ENCODE data around the gene DYNC1LI2.
"Not testable (repeated sequence)": the region's sequence is repeated elsewhere in the genome, so short reads cannot be mapped to it uniquely, and the experiment has no call there.

The DYNC1LI2 gene

DNA sequence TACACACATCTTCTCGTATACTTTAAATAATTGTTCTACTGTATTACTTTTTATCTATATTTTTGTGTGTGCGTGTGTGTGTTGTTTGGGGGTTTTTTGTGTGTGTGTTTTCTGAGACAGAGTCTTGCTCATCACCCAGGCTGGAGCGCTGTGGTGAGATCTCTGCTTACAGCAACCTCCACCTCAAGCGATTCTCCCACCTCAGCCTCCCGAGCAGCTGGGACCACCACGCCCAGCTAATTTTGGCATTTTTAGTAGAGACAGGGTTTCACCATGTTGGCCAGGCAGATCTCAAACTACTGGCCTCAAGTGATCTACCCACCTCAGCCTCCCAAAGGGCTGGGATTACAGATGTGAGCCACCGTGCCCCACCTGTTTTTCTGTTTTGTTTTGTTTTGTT, 53.4 kb downstream of the DYNC1LI2 start:
- FAIRE-seq (no peak), DNase-seq (ENCODE audit: low spot score) (no peak)

DNA sequence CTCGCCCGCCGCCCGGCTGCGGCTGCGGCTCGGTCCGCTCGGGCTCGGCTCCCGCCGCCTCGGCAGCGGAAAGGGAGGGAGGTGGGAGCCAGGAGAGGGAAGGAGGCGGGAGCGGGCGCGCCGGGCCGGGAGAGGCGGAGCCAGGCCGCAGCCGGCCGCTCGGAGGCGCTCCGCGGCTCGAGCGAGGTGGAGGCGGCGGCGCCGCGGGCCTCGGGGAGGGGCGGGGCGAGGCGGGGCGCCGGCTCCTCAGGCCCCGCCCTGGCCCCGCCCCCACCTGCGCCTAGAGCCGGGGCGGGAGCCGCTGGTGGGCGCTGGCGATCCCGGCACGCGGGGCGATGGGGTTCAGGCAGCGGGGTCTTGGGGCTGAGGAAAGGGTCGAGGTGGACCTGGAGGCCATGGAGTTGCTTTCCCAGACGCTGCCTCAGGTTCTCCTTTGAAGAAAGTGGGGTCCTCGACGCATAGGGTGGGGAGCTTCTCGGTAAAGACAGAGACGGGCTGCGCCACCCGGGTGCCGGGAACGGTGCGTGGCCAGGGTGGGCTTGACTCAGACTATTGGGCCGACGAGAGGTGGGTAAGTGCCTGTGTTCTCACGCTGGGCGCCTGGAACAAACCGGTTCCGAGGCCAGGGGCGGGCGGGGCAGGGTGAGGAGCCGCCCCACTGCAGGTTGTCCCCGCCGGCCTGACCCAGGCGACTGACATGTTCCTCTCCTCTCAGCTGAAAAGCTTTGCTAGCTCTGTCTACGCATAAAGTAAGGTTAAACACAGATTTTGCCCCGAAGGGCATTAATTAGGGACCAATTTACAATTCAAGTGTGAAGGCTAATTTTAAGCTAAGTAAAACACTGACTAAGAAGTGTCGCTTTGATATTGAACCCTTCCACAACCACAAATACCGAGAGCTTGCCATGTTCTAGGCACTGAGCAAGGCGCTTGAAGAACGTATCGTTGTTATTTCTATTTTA, 54.5 kb downstream of the DYNC1LI2 start, which contains the start of gene CMTM4:
Gene CMTM4, minus strand, starts transcription at position 75 of the 962 bp plus-strand sequence. CDS start 218 bp downstream, outside the sequence.
- DNase-seq (ENCODE audit: low spot score) (peak; percentile 66), FAIRE-seq (no peak)

DNA sequence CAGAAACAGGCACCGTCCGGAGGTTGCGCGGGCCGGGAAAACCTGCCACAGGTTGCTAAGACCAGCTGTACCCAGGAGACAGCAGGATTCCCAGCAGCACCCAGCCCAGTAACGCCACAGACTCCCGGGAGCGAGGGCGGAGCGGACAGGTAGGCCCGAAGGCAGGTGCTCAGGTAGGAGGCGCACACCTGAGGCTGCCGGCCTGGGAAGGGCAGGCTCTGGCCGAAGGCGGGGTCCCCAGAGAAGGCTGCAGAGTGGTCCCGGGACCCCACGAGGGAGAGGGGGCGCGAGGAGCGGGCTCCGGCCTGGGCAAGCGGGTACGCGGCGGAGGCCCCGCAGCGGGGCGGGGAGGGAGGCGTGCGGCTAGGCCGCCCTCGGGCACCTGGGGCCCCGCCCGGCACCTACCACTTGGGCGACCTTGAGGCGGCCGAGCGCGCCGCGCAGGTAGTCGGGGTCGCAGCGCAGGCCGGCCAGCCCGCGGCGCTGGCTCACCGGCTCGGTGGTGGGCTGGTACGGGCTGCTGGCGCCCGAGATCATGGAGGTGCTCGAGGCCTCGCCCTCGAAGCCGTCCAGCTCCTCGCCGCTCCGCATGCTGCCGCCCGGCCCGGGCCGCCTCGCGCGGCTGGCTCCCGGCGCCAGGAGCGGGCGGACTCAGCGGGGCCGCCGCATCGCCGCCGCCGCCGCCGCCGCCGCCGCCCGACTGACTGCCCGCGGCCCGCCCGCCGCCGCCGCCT, 55.3 kb downstream of the DYNC1LI2 start:
- FAIRE-seq (no peak), DNase-seq (ENCODE audit: low spot score) (no peak)

DNA sequence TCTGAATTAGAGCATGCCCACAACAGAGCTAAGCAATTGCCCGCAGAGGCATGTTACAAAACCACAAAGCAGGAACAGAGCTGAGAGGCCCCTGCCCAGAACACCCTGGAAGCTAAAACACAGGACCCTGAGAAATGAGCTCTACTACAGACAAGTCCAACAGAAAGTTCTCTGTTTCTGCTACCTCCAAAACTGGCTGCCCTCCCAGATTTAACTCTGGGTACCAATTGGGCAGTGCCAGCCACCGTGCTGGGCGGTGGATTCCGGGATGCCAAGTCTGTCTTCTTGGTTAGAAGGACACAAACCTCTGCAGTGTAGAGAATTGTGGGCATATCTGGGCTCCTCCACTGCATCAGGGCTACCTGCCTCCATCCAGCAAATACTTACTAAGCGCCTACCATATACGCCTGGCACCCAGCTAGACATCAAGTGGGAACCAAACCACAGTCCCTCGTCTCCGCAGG, 55.9 kb downstream of the DYNC1LI2 start:
- FAIRE-seq (no peak), DNase-seq (ENCODE audit: low spot score) (no peak)

DNA sequence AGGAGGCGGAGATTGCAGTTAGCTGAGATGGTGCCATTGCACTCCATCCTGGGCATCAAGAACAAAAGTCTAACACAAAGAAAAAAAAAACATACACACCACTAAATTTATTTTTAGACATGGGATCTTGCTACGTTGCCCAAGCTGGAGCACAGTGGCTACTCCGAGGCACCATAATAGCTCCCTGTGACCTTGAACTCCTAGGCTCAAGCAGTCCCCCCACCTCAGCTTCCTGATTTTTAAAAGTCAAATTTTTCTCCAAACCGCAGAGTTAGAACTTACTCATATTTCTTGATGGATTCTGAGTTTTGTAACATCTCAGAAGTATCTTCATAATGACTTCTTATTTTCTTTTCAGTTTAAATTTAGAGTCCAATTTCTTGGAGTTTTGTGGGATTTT, 58.3 kb downstream of the DYNC1LI2 start:
- DNase-seq (ENCODE audit: low spot score) = no peak
- FAIRE-seq = no peak

DNA sequence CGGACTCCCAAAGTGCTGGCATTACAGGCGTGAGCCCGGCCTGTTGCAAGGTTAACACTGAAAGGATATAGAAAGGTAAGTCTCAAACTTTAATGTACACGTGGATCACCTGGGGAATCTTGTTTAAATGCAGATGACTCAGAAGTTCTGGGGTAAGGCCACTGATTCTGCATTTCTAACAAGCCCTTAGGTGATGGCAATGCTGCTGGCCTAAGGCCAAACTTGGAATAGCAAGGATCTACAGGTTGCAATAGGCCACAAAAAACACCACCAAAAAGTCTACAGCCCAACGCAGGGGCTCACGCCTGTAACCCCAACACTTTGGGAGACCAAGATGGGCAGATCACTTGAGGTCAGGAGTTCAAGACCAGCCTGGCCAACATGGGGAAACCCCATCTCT, 59.1 kb downstream of the DYNC1LI2 start:
- no peak for DNase-seq (ENCODE audit: low spot score)
- no peak for FAIRE-seq

DNA sequence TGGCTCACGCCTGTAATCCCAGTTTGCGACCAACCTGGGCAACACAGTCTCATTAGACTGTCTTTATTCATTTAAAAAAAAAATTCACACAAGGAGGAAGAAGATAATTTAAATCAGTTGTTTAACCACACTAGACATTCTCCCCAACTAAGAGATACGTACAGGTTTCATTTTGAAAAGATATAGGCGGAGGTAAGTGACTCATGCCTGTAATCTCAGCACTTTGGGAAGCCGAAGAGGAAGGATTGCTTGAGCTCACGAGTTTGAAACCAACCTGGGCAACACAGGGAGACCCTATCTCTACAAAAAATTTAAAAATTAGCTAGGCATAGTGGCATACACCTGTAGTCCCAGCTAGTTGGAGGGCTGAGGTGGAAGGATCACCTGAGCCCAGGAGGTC, 60.2 kb downstream of the DYNC1LI2 start:
- no peak for FAIRE-seq
- DNase-seq (ENCODE audit: low spot score) = no peak

DNA sequence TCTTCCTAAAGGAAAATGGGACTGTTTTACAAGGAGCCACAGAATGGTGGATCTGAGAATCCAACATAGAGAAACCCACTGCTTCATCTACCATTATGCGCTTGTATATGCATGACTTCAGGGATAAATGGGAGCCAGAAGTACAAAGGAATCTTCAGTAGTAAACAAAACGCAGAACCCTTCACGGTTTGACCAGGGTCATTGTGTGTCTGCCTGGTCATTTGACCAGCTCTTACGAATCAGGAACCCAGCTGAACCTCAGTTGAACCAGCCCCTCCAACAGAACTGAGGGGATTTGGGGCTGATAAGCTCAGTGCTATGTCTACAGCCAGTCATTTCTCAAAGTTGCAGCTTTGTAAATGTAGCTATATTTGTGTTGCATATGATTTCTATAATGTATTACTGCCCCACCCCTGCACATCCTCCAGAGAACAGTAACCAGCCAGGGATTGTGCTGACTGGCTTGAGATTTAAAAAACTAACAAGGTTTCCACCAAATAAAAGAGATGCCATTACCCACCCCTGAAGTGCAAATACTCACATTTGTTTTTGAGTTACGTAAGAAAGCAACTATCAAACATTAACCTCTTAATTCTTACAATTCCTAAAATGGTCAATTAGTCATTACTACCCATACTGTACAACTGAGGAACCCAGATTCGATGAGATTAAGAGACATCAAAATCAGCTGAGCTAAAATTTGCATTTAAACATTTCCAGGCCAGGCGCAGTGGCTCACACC, 61.1 kb downstream of the DYNC1LI2 start:
- no peak for FAIRE-seq
- no peak for DNase-seq (ENCODE audit: low spot score)

DNA sequence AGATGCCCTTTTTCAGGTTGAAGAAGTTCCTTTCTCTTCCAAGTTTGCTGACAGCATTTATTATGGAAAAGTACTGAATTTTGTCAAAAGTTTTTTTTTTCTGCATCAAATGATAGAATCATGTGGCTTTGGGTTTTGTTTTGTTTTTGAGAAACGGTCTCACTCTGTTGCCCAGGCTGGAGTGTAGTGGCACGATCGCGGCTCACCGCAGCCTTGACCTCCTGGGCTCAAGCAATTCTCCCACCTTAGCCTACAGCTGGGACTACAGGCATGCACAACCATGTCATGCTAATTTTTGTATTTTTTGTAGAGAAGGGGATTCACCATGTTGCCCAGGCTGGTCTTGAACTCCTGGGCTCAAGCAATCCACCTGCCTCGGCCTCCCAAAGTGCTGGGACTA, 62.1 kb downstream of the DYNC1LI2 start:
- FAIRE-seq (no peak), DNase-seq (ENCODE audit: low spot score) (no peak)

DNA sequence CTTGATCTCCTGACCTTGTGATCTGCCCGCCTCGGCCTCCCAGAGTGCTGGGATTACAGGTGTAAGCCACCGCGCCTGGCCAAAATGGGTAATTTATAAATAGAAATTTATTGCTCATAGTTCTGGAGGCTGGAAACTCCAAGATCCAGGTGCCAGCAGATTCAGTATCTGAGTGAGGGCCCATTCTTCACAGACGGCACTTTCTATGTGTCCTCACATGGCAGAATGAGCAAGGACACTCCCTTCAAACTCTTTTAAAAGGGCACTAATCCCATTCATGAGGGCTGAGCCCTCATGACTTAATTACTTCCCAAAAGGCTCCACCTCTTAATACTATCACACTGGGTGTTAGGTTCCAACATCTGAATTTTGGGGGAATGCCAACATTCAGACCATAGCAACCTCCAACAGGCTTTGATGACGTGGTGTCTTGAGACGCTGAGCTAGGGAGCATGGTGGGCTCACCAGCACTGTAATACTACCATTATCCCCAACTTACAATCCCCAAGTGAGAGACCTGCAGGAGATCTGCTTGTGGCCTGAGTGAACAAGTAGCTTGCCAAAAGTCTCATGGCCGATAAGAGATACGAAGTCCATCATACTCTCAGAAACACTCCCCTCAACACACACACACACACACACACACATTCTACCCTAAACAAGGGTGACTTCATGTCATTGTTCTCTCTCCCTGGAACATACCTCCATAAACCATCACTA, 63.3 kb downstream of the DYNC1LI2 start:
- DNase-seq (ENCODE audit: low spot score) (no peak), FAIRE-seq (no peak)

DNA sequence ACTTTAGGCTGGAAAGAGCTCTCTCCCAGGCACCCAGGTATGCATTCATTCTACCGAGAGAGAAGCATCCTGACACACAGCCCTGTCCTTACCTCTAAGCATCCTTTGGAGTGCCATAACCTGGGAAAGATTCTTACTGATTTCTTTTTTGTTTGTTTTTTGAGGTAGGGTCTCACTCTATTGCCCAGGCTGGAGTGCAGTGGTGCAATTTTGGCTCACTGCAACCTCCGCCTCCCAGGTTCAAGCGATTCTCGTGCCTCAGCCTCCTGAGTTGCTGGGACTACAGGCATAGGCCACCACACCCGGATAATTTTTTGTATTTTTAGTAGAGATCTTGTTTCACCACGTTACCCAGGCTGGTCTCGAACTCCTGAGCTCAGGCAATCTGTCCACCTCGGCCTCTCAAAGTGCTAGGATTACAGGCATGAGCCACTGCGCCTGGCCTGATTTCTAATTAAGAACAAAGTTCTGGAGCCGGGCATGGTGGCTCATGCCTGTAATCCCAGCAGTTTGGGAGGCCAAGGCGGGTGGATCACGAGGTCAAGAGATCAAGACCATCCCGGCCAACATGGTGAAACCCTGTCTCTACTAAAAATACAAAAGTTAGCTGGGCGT, 65.8 kb downstream of the DYNC1LI2 start:
- FAIRE-seq = not testable (repeated sequence)

DNA sequence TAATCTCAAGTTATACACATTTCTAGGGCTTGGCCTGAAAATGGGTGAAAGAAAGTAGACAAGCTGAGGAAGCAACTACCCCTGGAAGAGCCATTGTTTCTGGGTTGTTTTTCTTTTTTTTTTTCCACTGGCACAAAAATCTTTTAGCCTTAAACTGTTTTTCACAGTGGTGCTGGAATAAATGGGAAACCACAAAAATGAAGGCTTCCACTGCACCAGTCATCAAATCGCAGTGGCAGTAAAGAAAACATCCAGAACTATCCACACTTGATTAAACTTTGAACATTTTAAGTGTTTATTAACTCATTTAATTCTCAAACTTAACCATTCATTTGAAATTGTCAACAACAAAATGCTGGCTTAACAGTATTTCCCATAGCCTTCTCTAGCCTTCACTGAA, 69.1 kb downstream of the DYNC1LI2 start:
- DNase-seq (ENCODE audit: low spot score) = no peak
- peak; percentile 76 for FAIRE-seq

More for the DNA sequence above, 65.8 kb downstream of the DYNC1LI2 start:
- DNase-seq (ENCODE audit: low spot score) = not testable (repeated sequence)

DNA sequence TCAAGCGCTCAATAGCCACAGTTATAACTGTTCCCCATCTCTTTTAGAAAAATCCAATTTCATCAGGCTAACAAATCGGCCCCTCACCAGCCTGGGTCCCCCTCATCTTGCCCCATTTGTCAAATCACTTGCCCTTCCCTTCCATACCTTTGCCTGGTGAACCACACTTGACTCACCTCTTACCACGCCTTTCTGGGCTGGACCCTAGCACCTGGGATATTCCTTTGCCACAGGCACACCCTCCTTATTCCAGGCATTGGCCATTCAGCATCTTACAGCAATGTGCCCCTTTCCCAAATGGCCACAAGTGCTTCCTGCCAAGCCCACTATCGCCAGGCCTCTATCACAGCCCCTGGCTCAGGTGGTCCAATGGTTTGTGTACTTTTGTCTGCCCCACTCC, 69.7 kb downstream of the DYNC1LI2 start:
- FAIRE-seq = no peak
- no peak for DNase-seq (ENCODE audit: low spot score)

DNA sequence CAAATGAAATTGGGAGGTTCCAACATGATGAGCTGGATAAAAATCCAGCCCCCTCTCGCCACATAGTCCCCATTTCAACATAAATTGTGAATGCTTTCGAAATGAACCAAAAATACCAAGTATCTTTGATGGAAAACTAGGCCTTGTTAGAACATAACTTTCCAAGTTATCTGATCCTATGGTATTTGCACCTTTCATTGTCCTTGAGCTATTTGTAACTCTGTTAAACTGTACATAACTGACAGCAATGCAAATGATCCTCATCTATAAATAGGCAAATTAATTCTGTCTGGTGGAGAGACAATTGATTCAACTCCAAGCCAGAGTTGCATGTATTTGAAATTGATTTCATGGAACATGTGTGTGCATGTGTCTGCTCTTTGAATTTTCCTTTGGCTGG, 73.1 kb downstream of the DYNC1LI2 start:
- no peak for FAIRE-seq
- no peak for DNase-seq (ENCODE audit: low spot score)

DNA sequence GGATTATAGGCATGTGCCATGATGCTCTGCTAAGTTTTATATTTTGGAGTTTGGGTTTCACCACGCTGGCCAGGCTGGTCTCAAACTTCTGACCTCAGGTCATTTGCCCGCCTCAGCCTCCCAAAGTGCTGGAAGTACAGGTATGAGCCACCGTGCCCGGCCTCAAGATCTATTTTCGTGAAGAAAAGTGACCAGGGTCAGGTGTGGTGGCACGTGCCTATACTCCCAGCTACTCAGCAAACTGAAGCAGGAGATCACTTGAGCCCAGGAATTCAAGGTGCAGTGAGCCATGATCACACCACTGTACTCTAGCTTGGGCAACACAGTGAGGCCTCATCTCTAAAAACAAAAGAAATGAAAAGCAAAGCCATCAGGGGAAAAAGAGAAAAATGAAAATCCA, 73.6 kb downstream of the DYNC1LI2 start:
- FAIRE-seq (no peak), DNase-seq (ENCODE audit: low spot score) (no peak)

DNA sequence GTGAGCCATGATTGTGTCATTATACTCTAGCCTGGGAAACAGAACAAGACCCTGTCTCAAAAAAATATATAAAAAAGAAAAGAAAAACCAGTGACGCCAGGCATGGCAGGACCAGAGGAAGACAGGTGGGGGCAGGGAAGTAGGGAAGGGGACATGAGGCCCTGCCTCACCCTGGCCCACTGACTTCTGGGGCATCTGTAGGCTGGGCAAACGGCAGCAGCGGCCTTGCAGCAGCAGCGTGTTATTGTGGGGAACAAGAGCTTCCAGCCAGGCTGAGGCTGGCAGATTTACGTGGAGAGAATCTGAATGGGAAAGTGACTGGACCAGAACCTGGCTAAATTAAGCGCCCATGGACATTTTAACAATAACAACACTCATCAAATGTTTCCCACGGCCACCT, 74.2 kb downstream of the DYNC1LI2 start:
- FAIRE-seq (no peak), DNase-seq (ENCODE audit: low spot score) (no peak)

DNA sequence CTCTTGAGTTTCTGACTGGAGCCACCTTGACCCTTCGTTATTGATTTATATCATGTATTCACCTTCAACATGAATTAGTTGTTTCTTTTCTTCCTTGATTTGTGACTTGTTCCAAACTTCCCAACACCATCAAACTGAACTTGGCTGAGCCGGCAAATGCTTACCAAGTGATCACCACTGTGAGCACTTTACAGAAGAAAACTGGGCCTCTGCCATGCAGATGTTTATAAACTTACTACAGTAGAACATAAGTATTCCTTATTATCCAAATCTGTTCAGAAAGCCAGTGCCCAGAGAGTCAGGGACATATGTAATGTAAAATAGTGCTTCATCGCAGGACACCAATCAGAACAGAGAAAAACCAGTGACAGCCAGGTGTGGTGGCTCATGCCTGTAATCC, 74.8 kb downstream of the DYNC1LI2 start:
- DNase-seq (ENCODE audit: low spot score) = no peak
- FAIRE-seq = no peak

DNA sequence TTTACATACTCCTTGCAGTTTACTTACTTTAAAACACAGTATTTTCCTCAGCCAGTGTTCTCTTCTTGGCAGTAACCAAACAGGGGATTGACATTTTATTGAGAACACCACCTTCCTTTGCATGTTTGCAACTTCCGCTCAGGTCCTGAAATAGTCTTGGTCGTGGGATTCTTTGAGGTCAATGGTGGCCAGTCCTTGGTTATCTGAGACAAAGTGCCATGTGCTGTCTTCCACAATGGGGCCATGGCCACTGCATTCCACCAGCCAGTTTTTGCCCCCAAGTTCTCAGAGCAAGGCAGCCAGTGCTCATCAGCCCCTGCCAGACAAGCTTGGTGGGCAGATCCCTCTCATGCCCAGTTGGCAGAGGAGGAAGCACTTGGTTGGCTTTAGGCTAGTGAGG, 77.7 kb downstream of the DYNC1LI2 start:
- DNase-seq (ENCODE audit: low spot score) = no peak
- FAIRE-seq = no peak

Data from RCC 7860 (cell line).